CD4-positive, alpha-beta T cell (primary cell): Measurements from ENCODE around the gene SYT13. TPM values are rescaled to one million over a fixed set of nuclear protein-coding genes. Genes with fewer than 3 reads are reported as not detected.

Source experiments
- ATAC-seq: fragments of 200-7000 bp; cut with Tn5 transposase; one replicate; pipeline ENCODE4 v1.10.0; 2022; ENCODE audit warnings: mild to moderate bottlenecking; ENCODE audit not compliant: poor library complexity
- CTCF ChIA-PET: fragments of 350-600 bp; sonication (Branson Sonifier 250); formaldehyde crosslinking; loops from one replicate; lab custom pipeline; 2021; ENCODE audit warnings: antibody characterized with exemption, inconsistent platforms; lab: Charles Lee
- POLR2A ChIA-PET: fragments of 350-600 bp; sonication (Branson Sonifier 250); formaldehyde crosslinking; loops from one replicate; lab custom pipeline; 2021; ENCODE audit warnings: antibody characterized with exemption, inconsistent platforms; lab: Charles Lee
- DNase-seq, 14 experiments: peaks; one replicate each; pipeline ENCODE4 v3.0.0-alpha.2; 2013 to 2020; ENCODE audit warnings: mixed read lengths in 2 of 14
- H3K27ac ChIP-seq, 2 donors: one replicate each; pipeline versions ENCODE4 v1.5.1 to v1.7.0; 2013; ENCODE audit warnings: low read length in 2 of 2, low read depth in 1 of 2, mild to moderate bottlenecking in 1 of 2
- H3K27me3 ChIP-seq, 2 experiments: 1 replicate in 1 of 2; 2 replicates in 1 of 2; pipeline versions ENCODE4 v1.6.1 to v1.7.0; 2013; ENCODE audit warnings: low read length in 2 of 2, control low read depth in 1 of 2, mild to moderate bottlenecking in 1 of 2, moderate library complexity in 1 of 2; ENCODE audit not compliant: insufficient read depth in 2 of 2, control insufficient read depth in 1 of 2
- H3K36me3 ChIP-seq: one replicate; pipeline ENCODE4 v1.6.1; 2013; ENCODE audit warnings: low read length, control low read depth; ENCODE audit not compliant: insufficient read depth
- H3K4me1 ChIP-seq: one replicate; pipeline ENCODE4 v1.6.1; 2013; ENCODE audit warnings: low read length, control low read depth; ENCODE audit not compliant: insufficient read depth
- H3K4me3 ChIP-seq: one replicate; pipeline ENCODE4 v1.5.1; 2013; ENCODE audit warnings: mild to moderate bottlenecking, low read length, moderate library complexity
- H3K9me3 ChIP-seq, 2 experiments: 1 replicate in 1 of 2; 2 replicates in 1 of 2; pipeline versions ENCODE4 v1.6.1 to v1.7.0; 2013; ENCODE audit warnings: low read length in 2 of 2, mild to moderate bottlenecking in 2 of 2, control low read depth in 1 of 2, moderate library complexity in 1 of 2; ENCODE audit not compliant: control insufficient read depth in 1 of 2, insufficient read depth in 1 of 2
- H3K27ac Mint-ChIP-seq: one replicate; pipeline ENCODE4 v1.8.0; 2020; ENCODE audit warnings: mixed read lengths
- H3K27me3 Mint-ChIP-seq: one replicate; pipeline ENCODE4 v1.8.0; 2021; ENCODE audit warnings: mixed read lengths
- H3K36me3 Mint-ChIP-seq: one replicate; pipeline ENCODE4 v1.8.0; 2021; ENCODE audit warnings: low read depth, mixed read lengths
- H3K4me1 Mint-ChIP-seq: one replicate; pipeline ENCODE4 v1.8.0; 2021; ENCODE audit warnings: low read depth, mixed read lengths
- H3K4me3 Mint-ChIP-seq: one replicate; pipeline ENCODE4 v1.8.0; 2020; ENCODE audit warnings: mild to moderate bottlenecking, mixed read lengths
- H3K9me3 Mint-ChIP-seq: one replicate; pipeline ENCODE4 v1.8.0; 2020; ENCODE audit warnings: mixed read lengths
- intact Hi-C, 2 experiments: fragments of 100-400 bp; cut with DNase I in 1 of 2; cut with micrococcal nuclease in 1 of 2; formaldehyde crosslinking; loops; one replicate each; pipeline versions ENCODE4 v1.15.1 to v1.9.0; 2023 to 2025; cut with DNase I, micrococcal nuclease
- total RNA-seq, 174 experiments: library from RNA in 2 of 174; stranded (reverse) in 2 of 174; gene quantifications; one replicate each; pipeline ENCODE4 v1.2.3 and lab custom pipeline; 2021 to 2026
- TF ChIP-seq, protein P1 (sequence below): fragments of 200-600 bp; IDR thresholded peaks from one replicate; pipeline ENCODE4 v1.8.0; 2022; ENCODE audit warnings: antibody characterized with exemption, mild to moderate bottlenecking

SYT13 gene
- total RNA-seq, 2 experiments from 2014 or later, result not detected

- Histone ChIP-seq H3K27ac (no peak overlapping the region), H3K9me3 (peaks cover 0 to 5% of the 10 kb centered on the region in 2 experiments), H3K27me3 (peaks cover 17 to 39% of the 10 kb centered on the region in 2 experiments), H3K4me3 (no peak overlapping the region), H3K4me1 (no peaks in the 10 kb centered on the region), H3K36me3 (no peaks in the 10 kb centered on the region)
- ChIA-PET CTCF (no interaction called here), POLR2A (no interaction called here)
- Mint-ChIP-seq H3K9me3 (no peaks in the 10 kb centered on the region), H3K4me3 (no peak overlapping the region), H3K36me3 (no peaks in the 10 kb centered on the region), H3K27me3 (peaks cover 73% of the 10 kb centered on the region), H3K27ac (no peak overlapping the region), H3K4me1 (no peaks in the 10 kb centered on the region)
- DNase-seq, result no peak
- no peak for ATAC-seq
- intact Hi-C loops, result no loop called here
- TF ChIP-seq, protein P1, sequence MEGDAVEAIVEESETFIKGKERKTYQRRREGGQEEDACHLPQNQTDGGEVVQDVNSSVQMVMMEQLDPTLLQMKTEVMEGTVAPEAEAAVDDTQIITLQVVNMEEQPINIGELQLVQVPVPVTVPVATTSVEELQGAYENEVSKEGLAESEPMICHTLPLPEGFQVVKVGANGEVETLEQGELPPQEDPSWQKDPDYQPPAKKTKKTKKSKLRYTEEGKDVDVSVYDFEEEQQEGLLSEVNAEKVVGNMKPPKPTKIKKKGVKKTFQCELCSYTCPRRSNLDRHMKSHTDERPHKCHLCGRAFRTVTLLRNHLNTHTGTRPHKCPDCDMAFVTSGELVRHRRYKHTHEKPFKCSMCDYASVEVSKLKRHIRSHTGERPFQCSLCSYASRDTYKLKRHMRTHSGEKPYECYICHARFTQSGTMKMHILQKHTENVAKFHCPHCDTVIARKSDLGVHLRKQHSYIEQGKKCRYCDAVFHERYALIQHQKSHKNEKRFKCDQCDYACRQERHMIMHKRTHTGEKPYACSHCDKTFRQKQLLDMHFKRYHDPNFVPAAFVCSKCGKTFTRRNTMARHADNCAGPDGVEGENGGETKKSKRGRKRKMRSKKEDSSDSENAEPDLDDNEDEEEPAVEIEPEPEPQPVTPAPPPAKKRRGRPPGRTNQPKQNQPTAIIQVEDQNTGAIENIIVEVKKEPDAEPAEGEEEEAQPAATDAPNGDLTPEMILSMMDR, result no peak
These were observed 13.4 kb downstream of the SYT13 start for GRCh38 chr11:45272701-45273100.

DNA sequence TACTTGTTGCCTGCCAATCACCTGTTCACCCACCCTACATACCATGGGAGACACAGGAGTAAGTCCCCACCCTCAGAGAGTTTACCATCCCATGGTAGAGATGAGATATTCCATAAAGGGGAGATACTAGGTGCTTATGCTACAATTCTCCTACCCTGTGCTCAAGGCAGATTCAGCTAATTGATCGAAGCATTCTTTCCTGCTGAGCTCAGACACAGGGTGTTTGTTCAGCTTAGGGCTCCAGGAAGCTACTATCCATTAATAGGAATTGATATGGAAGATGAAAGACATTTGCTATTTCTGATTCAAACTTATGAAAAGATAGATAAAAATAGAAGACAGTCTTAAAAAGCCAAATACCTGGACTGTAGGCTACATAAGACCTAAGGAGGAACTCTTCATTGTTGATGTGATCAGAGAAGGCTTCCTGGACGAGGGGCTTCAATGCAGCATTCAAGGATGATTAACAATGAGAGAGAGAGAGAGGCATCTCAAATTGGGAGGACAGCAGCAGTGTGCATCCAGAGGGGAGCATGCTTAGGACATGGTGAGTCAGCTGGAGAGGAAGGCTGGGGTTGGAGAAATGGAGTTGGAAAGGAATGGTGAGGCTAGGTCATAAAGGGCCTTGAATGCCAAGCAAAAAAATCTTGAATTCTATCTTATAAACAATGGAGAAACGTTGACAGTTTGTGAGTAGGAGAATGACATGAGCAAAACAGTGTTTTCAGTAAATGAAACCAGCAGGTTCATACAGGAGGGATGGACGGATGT lies 15.0 kb downstream of the SYT13 start:
- no peak overlapping the region for H3K4me3 Mint-ChIP-seq
- ChIA-PET CTCF (no interaction called here), POLR2A (no interaction called here)
- Histone ChIP-seq H3K4me3 (no peak overlapping the region), H3K27me3 (peaks cover 17 to 46% of the 10 kb centered on the region in 2 experiments), H3K9me3 (peaks cover 0 to 11% of the 10 kb centered on the region in 2 experiments), H3K27ac (no peak overlapping the region), H3K4me1 (no peaks in the 10 kb centered on the region), H3K36me3 (no peaks in the 10 kb centered on the region)
- H3K27me3 Mint-ChIP-seq, result peaks cover 82% of the 10 kb centered on the region
- H3K36me3 Mint-ChIP-seq, result no peaks in the 10 kb centered on the region
- TF ChIP-seq, protein P1, result no peak
- intact Hi-C loops, result no loop called here
- H3K9me3 Mint-ChIP-seq, result no peaks in the 10 kb centered on the region
- DNase-seq, result no peak
- H3K4me1 Mint-ChIP-seq, result no peaks in the 10 kb centered on the region
- H3K27ac Mint-ChIP-seq, result no peak overlapping the region
- no peak for ATAC-seq

DNA sequence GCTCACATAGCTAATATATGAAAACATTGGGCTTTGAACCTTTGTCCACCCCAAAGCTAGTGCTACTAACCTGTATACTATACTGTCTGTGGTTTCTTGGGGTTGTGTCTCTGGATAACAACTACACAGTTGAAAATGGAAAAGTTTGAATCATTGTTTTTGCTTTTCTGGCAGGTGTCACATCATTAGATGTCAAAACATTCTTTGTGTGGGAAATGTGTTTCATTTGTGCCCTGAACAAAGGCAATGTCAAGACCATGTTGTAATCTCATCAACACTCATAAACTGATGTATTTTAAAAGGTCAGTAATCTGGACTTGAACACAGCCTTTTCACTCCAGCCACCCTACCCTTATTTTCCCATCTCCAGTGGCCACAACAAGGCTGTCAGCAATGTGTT lies 16.5 kb downstream of the SYT13 start:
- H3K4me1 ChIP-seq, result no peaks in the 10 kb centered on the region
- Mint-ChIP-seq H3K4me1 (no peaks in the 10 kb centered on the region), H3K27me3 (peaks cover 80% of the 10 kb centered on the region), H3K4me3 (no peak overlapping the region), H3K27ac (no peak overlapping the region), H3K9me3 (no peaks in the 10 kb centered on the region), H3K36me3 (no peaks in the 10 kb centered on the region)
- POLR2A ChIA-PET, result no interaction called here
- TF ChIP-seq, protein P1, result no peak
- CTCF ChIA-PET, result no interaction called here
- no peak overlapping the region for H3K27ac ChIP-seq
- peaks cover 0 to 11% of the 10 kb centered on the region in 2 experiments for H3K9me3 ChIP-seq
- no peak for ATAC-seq
- no peak overlapping the region for H3K4me3 ChIP-seq
- no peak for DNase-seq
- H3K27me3 ChIP-seq, result peaks cover 17 to 44% of the 10 kb centered on the region in 2 experiments
- intact Hi-C loops, result no loop called here
- no peaks in the 10 kb centered on the region for H3K36me3 ChIP-seq
